ENCODE data around the gene ST3GAL3.

ST3GAL3 gene

GRCh38 chr1:43805340-43805739 lies 98.0 kb downstream of the ST3GAL3 start:
- no peaks in the 10 kb centered on the region for H3K4me1 ChIP-seq
- H3K27me3 ChIP-seq: no peaks in the 10 kb centered on the region
- DNase-seq: no peak

DNA sequence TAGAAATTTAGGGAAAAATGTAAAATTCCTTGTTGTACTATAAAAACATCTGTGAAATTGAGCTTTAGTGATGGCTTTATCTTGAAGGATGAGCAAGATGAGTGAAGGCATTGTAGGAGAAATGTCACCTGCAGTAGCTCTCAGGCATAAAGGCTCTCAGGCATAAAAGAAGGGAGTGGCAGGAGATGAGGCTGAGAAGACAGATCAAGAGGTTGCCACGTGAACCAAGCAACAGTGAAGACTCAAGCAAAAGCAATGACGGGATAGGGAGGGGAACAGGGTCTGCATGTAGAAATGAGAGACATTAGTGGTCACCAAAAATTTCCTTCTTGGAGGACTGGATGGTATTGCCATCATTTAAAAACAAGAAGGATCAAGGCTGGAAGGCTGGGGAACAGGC lies 98.8 kb downstream of the ST3GAL3 start:
- H3K4me3 ChIP-seq (ENCODE audit: low read depth, low read length): no peak overlapping the region
- H3K27me3 ChIP-seq: no peaks in the 10 kb centered on the region
- no peaks in the 10 kb centered on the region for H3K4me1 ChIP-seq
- TF ChIP-seq, protein P1, sequence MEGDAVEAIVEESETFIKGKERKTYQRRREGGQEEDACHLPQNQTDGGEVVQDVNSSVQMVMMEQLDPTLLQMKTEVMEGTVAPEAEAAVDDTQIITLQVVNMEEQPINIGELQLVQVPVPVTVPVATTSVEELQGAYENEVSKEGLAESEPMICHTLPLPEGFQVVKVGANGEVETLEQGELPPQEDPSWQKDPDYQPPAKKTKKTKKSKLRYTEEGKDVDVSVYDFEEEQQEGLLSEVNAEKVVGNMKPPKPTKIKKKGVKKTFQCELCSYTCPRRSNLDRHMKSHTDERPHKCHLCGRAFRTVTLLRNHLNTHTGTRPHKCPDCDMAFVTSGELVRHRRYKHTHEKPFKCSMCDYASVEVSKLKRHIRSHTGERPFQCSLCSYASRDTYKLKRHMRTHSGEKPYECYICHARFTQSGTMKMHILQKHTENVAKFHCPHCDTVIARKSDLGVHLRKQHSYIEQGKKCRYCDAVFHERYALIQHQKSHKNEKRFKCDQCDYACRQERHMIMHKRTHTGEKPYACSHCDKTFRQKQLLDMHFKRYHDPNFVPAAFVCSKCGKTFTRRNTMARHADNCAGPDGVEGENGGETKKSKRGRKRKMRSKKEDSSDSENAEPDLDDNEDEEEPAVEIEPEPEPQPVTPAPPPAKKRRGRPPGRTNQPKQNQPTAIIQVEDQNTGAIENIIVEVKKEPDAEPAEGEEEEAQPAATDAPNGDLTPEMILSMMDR (IDR thresholded peaks at IDR 0.05; ENCODE audit: low read depth, low read length): no peak
- H3K36me3 ChIP-seq: no peaks in the 10 kb centered on the region
- DNase-seq: no peak
- no peaks in the 10 kb centered on the region for H3K9me3 ChIP-seq

More at GRCh38 chr1:43805340-43805739, 98.0 kb downstream of the ST3GAL3 start:
- Histone ChIP-seq H3K9me3 (no peaks in the 10 kb centered on the region), H3K4me3 (ENCODE audit: low read depth, low read length) (no peak overlapping the region), H3K36me3 (no peaks in the 10 kb centered on the region)
- TF ChIP-seq, protein P1 (IDR thresholded peaks at IDR 0.05; ENCODE audit: low read depth, low read length): no peak

GRCh38 chr1:43809097-43809673 lies 101.8 kb downstream of the ST3GAL3 start:
- Histone ChIP-seq H3K36me3 (no peaks in the 10 kb centered on the region), H3K4me3 (ENCODE audit: low read depth, low read length) (no peak overlapping the region), H3K9me3 (no peaks in the 10 kb centered on the region), H3K4me1 (no peaks in the 10 kb centered on the region), H3K27me3 (no peaks in the 10 kb centered on the region)
- DNase-seq: no peak
- TF ChIP-seq, protein P1 (IDR thresholded peaks at IDR 0.05; ENCODE audit: low read depth, low read length): no peak

GRCh38 chr1:43812579-43812978 lies 105.2 kb downstream of the ST3GAL3 start:
- TF ChIP-seq, protein P1 (IDR thresholded peaks at IDR 0.05; ENCODE audit: low read depth, low read length): no peak
- H3K4me3 ChIP-seq (ENCODE audit: low read depth, low read length): no peak overlapping the region
- no peaks in the 10 kb centered on the region for H3K36me3 ChIP-seq
- H3K4me1 ChIP-seq: no peaks in the 10 kb centered on the region
- H3K9me3 ChIP-seq: no peaks in the 10 kb centered on the region
- DNase-seq: no peak
- no peaks in the 10 kb centered on the region for H3K27me3 ChIP-seq

- H3K4me3 ChIP-seq (ENCODE audit: low read depth, low read length): no peak overlapping the region
- no peak for DNase-seq
- no peaks in the 10 kb centered on the region for H3K4me1 ChIP-seq
- H3K36me3 ChIP-seq: no peaks in the 10 kb centered on the region
- H3K27me3 ChIP-seq: no peaks in the 10 kb centered on the region
- TF ChIP-seq, protein P1 (IDR thresholded peaks at IDR 0.05; ENCODE audit: low read depth, low read length): no peak
- H3K9me3 ChIP-seq: no peaks in the 10 kb centered on the region
These were observed 107.1 kb downstream of the ST3GAL3 start for GRCh38 chr1:43814401-43814800.

DNA sequence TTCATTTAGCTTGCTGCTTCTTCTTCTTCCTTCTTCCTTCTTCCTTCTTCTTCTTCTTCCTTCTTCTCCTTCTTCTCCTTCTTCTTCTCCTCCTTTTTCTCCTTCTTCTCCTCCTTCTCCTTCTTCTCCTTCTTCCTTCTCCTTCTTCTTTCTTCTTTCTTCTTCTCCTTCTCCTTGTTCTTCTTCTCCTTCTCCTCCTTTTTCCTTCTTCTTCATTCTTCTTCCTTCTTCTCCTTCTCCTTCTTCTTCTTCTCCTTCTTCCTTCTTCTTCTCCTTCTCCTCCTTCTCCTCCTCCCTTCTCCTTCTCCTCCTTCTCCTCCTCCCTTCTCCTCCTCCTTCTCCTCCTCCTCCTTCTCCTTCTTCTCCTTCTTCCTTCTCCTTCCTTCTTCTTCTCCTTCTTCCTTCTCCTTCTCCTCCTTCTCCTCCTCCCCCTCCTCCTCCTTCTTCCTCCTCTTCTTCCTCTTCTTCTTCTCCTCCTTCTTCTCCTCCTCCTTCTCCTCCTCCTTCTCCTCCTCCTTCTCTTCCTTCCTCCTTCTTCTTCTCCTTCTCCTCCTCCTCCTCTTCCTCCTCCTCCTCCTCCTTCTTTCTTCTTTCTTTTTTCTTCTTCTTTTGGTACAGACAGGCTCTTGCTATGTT lies 110.1 kb downstream of the ST3GAL3 start:
- Histone ChIP-seq H3K36me3 (no peaks in the 10 kb centered on the region), H3K4me1 (no peaks in the 10 kb centered on the region), H3K27me3 (no peaks in the 10 kb centered on the region), H3K9me3 (no peaks in the 10 kb centered on the region), H3K4me3 (ENCODE audit: low read depth, low read length) (no peak overlapping the region)
- TF ChIP-seq, protein P1 (IDR thresholded peaks at IDR 0.05; ENCODE audit: low read depth, low read length): no peak
- DNase-seq: no peak

Data from BE2C (cell line).